Measurements from ENCODE around the gene SLC35F3. TPM values are rescaled to one million over a fixed set of nuclear protein-coding genes. Genes with fewer than 3 reads are reported as not detected.
"Not testable (repeated sequence)": the region's sequence is repeated elsewhere in the genome, so short reads cannot be mapped to it uniquely, and the experiment has no call there.

SLC35F3 gene
- total RNA-seq, 3 donors from 2014 or later = 0.13 to 1.7 (median 0.76) TPM

- no peak overlapping the region for H3K4me3 Mint-ChIP-seq
- no peaks in the 10 kb centered on the region for H3K9me3 Mint-ChIP-seq
- no peaks in the 10 kb centered on the region for H3K36me3 Mint-ChIP-seq (ENCODE audit: insufficient read depth)
- DNase-seq = no peak
- H3K27me3 Mint-ChIP-seq (ENCODE audit: low read depth) = peaks cover 24% of the 10 kb centered on the region
- no peaks in the 10 kb centered on the region for H3K4me1 Mint-ChIP-seq (ENCODE audit: low read depth)
- ATAC-seq = no peak
Measured at GRCh38 chr1:234103198-234103597, 198.7 kb downstream of the SLC35F3 start.

- Mint-ChIP-seq H3K4me3 (no peak overlapping the region), H3K9me3 (no peaks in the 10 kb centered on the region), H3K27me3 (ENCODE audit: low read depth) (peaks cover 19% of the 10 kb centered on the region), H3K4me1 (ENCODE audit: low read depth) (no peaks in the 10 kb centered on the region), H3K36me3 (ENCODE audit: insufficient read depth) (no peaks in the 10 kb centered on the region)
- no peak for DNase-seq
- ATAC-seq = no peak
Measured at GRCh38 chr1:234106032-234106431, 201.6 kb downstream of the SLC35F3 start.

- DNase-seq = no peak
- Mint-ChIP-seq H3K9me3 (no peaks in the 10 kb centered on the region), H3K4me3 (no peak overlapping the region), H3K36me3 (ENCODE audit: insufficient read depth) (no peaks in the 10 kb centered on the region), H3K4me1 (ENCODE audit: low read depth) (no peaks in the 10 kb centered on the region), H3K27me3 (ENCODE audit: low read depth) (peaks cover 7% of the 10 kb centered on the region)
- ATAC-seq = no peak
Measured at GRCh38 chr1:234107416-234108021, 203.0 kb downstream of the SLC35F3 start.

- no peak for ATAC-seq
Measured at GRCh38 chr1:234108921-234109320, 204.4 kb downstream of the SLC35F3 start.

GRCh38 chr1:234109840-234110239 is 205.4 kb downstream of the SLC35F3 start:
- peaks cover 2% of the 10 kb centered on the region for H3K4me1 Mint-ChIP-seq (ENCODE audit: low read depth)
- H3K9me3 Mint-ChIP-seq = no peaks in the 10 kb centered on the region
- H3K27me3 Mint-ChIP-seq (ENCODE audit: low read depth) = peaks cover 2% of the 10 kb centered on the region
- H3K36me3 Mint-ChIP-seq (ENCODE audit: insufficient read depth) = no peaks in the 10 kb centered on the region
- DNase-seq = no peak
- H3K4me3 Mint-ChIP-seq = no peak overlapping the region
- no peak for ATAC-seq

More at GRCh38 chr1:234108921-234109320, 204.4 kb downstream of the SLC35F3 start:
- Mint-ChIP-seq H3K4me1 (ENCODE audit: low read depth) (no peaks in the 10 kb centered on the region), H3K27me3 (ENCODE audit: low read depth) (peaks cover 3% of the 10 kb centered on the region), H3K36me3 (ENCODE audit: insufficient read depth) (no peaks in the 10 kb centered on the region), H3K9me3 (no peaks in the 10 kb centered on the region), H3K4me3 (no peak overlapping the region)
- no peak for DNase-seq

GRCh38 chr1:234111458-234112142 is 207.1 kb downstream of the SLC35F3 start:
- Mint-ChIP-seq H3K36me3 (ENCODE audit: insufficient read depth) (no peaks in the 10 kb centered on the region), H3K9me3 (no peaks in the 10 kb centered on the region)

GRCh38 chr1:234114648-234115307 is 210.3 kb downstream of the SLC35F3 start:
- Mint-ChIP-seq H3K27me3 (ENCODE audit: low read depth) (peaks cover 7% of the 10 kb centered on the region), H3K9me3 (no peaks in the 10 kb centered on the region), H3K36me3 (ENCODE audit: insufficient read depth) (no peaks in the 10 kb centered on the region), H3K4me1 (ENCODE audit: low read depth) (peaks cover 4% of the 10 kb centered on the region), H3K4me3 (peak overlapping the region; percentile 52)
- DNase-seq (no peak), ATAC-seq (peak in 1 of 2 donors; percentile 57)

More at GRCh38 chr1:234111458-234112142, 207.1 kb downstream of the SLC35F3 start:
- H3K4me1 Mint-ChIP-seq (ENCODE audit: low read depth) = peaks cover 4% of the 10 kb centered on the region
- peaks cover 7% of the 10 kb centered on the region for H3K27me3 Mint-ChIP-seq (ENCODE audit: low read depth)
- DNase-seq (no peak), ATAC-seq (no peak)
- no peak overlapping the region for H3K4me3 Mint-ChIP-seq

- H3K36me3 Mint-ChIP-seq (ENCODE audit: insufficient read depth) = no peaks in the 10 kb centered on the region
- no peak for DNase-seq
- peaks cover 8% of the 10 kb centered on the region for H3K27me3 Mint-ChIP-seq (ENCODE audit: low read depth)
- H3K9me3 Mint-ChIP-seq = no peaks in the 10 kb centered on the region
- H3K4me3 Mint-ChIP-seq = no peak overlapping the region
- H3K4me1 Mint-ChIP-seq (ENCODE audit: low read depth) = peaks cover 4% of the 10 kb centered on the region
- no peak for ATAC-seq
Measured at GRCh38 chr1:234118911-234119310, 214.4 kb downstream of the SLC35F3 start.

GRCh38 chr1:234119431-234119830 is 215.0 kb downstream of the SLC35F3 start:
- Mint-ChIP-seq H3K9me3 (no peaks in the 10 kb centered on the region), H3K4me3 (no peak overlapping the region), H3K4me1 (ENCODE audit: low read depth) (peaks cover 4% of the 10 kb centered on the region), H3K27me3 (ENCODE audit: low read depth) (peaks cover 12% of the 10 kb centered on the region), H3K36me3 (ENCODE audit: insufficient read depth) (no peaks in the 10 kb centered on the region)
- ATAC-seq (no peak), DNase-seq (no peak)

GRCh38 chr1:234120327-234120944 is 216.0 kb downstream of the SLC35F3 start:
- DNase-seq (no peak), ATAC-seq (no peak)
- Mint-ChIP-seq H3K9me3 (no peaks in the 10 kb centered on the region), H3K36me3 (ENCODE audit: insufficient read depth) (no peaks in the 10 kb centered on the region), H3K4me3 (no peak overlapping the region), H3K27me3 (ENCODE audit: low read depth) (peaks cover 17% of the 10 kb centered on the region), H3K4me1 (ENCODE audit: low read depth) (no peaks in the 10 kb centered on the region)

- DNase-seq; H3K9me3 Mint-ChIP-seq; H3K4me1 Mint-ChIP-seq (ENCODE audit: low read depth); H3K36me3 Mint-ChIP-seq (ENCODE audit: insufficient read depth); H3K4me3 Mint-ChIP-seq; ATAC-seq: not testable (repeated sequence)
- H3K27me3 Mint-ChIP-seq (ENCODE audit: low read depth) = peaks cover 24% of the 10 kb centered on the region
Measured at GRCh38 chr1:234121659-234122058, 217.2 kb downstream of the SLC35F3 start.

GRCh38 chr1:234122571-234122970 is 218.1 kb downstream of the SLC35F3 start:
- H3K4me3 Mint-ChIP-seq; DNase-seq; H3K4me1 Mint-ChIP-seq (ENCODE audit: low read depth); H3K9me3 Mint-ChIP-seq; ATAC-seq; H3K36me3 Mint-ChIP-seq (ENCODE audit: insufficient read depth): not testable (repeated sequence)
- peaks cover 25% of the 10 kb centered on the region for H3K27me3 Mint-ChIP-seq (ENCODE audit: low read depth)

- ATAC-seq (no peak), DNase-seq (no peak)
- no peaks in the 10 kb centered on the region for H3K36me3 Mint-ChIP-seq (ENCODE audit: insufficient read depth)
- no peaks in the 10 kb centered on the region for H3K4me1 Mint-ChIP-seq (ENCODE audit: low read depth)
- peaks cover 25% of the 10 kb centered on the region for H3K27me3 Mint-ChIP-seq (ENCODE audit: low read depth)
- no peaks in the 10 kb centered on the region for H3K9me3 Mint-ChIP-seq
- no peak overlapping the region for H3K4me3 Mint-ChIP-seq
Measured at GRCh38 chr1:234123867-234124266, 219.4 kb downstream of the SLC35F3 start.

GRCh38 chr1:234125283-234125682 is 220.8 kb downstream of the SLC35F3 start:
- H3K36me3 Mint-ChIP-seq (ENCODE audit: insufficient read depth) = no peaks in the 10 kb centered on the region
- no peaks in the 10 kb centered on the region for H3K9me3 Mint-ChIP-seq
- DNase-seq = no peak
- H3K27me3 Mint-ChIP-seq (ENCODE audit: low read depth) = peaks cover 25% of the 10 kb centered on the region
- H3K4me3 Mint-ChIP-seq = no peak overlapping the region
- no peaks in the 10 kb centered on the region for H3K4me1 Mint-ChIP-seq (ENCODE audit: low read depth)
- peak; percentile 38 to 62 for ATAC-seq
